T-cell (primary cell): ENCODE data around the gene SNX9. TPM values are rescaled to one million over a fixed set of nuclear protein-coding genes. Genes with fewer than 3 reads are reported as not detected.

Experiments
- ATAC-seq, 4 experiments: fragments of 200-7000 bp in 3 of 4; fragments of 150-1000 bp in 1 of 4; cut with Tn5 transposase; replicated peaks in 1 of 4; 1 replicate in 3 of 4; 2 replicates in 1 of 4; pipeline ENCODE4 v1.10.0; 2021; ENCODE audit warnings: moderate library complexity in 3 of 4, mild to moderate bottlenecking in 2 of 4, moderate number of reproducible peaks in 1 of 4
- CTCF ChIA-PET, 2 donors: fragments of 300-600 bp; sonication (Branson Sonifier 250); formaldehyde crosslinking; loops; one replicate each; lab custom pipeline; 2022; ENCODE audit warnings: antibody characterized with exemption in 2 of 2; lab: Charles Lee
- POLR2A ChIA-PET, 2 donors: fragments of 300-600 bp; sonication (Branson Sonifier 250); formaldehyde crosslinking; loops; one replicate each; lab custom pipeline; 2022; ENCODE audit warnings: antibody characterized with exemption in 2 of 2; lab: Charles Lee
- DNase-seq, 35 experiments: peaks; one replicate each; pipeline versions ENCODE4 v3.0.0 to v3.0.0-alpha.2; 2013 to 2023
- H3K27ac ChIP-seq: one replicate; pipeline ENCODE4 v1.5.1; 2013; ENCODE audit warnings: low read length
- H3K27me3 ChIP-seq, 2 experiments: replicated peaks in 1 of 2; 1 replicate in 1 of 2; 2 replicates in 1 of 2; pipeline versions ENCODE4 v1.6.1 to v1.7.0; 2013; ENCODE audit warnings: low read length in 1 of 2, mixed read lengths in 1 of 2; ENCODE audit not compliant: control insufficient read depth in 2 of 2, insufficient read depth in 2 of 2; ENCODE audit errors: extremely low read depth in 1 of 2
- H3K36me3 ChIP-seq, 2 donors: 1 replicate in 1 of 2; 2 replicates in 1 of 2; pipeline versions ENCODE4 v1.6.1 to v1.7.0; 2013; ENCODE audit warnings: low read length in 1 of 2; ENCODE audit not compliant: control insufficient read depth in 2 of 2, insufficient read depth in 1 of 2; ENCODE audit errors: extremely low read depth in 1 of 2
- H3K4me1 ChIP-seq, 2 experiments: 1 replicate in 1 of 2; 2 replicates in 1 of 2; pipeline versions ENCODE4 v1.6.1 to v1.7.0; 2013; ENCODE audit warnings: low read length in 2 of 2, mixed read lengths in 1 of 2; ENCODE audit not compliant: insufficient read depth in 2 of 2, control insufficient read depth in 1 of 2; ENCODE audit errors: extremely low read depth in 1 of 2
- H3K4me3 ChIP-seq, 2 donors: 1 replicate in 1 of 2; 2 replicates in 1 of 2; pipeline versions ENCODE4 v1.5.1 to v1.7.0; 2013; ENCODE audit warnings: mild to moderate bottlenecking in 2 of 2, low read length in 1 of 2, moderate library complexity in 1 of 2; ENCODE audit not compliant: control insufficient read depth in 1 of 2; ENCODE audit errors: extremely low read depth in 1 of 2
- H3K9me3 ChIP-seq: 2 replicates; pipeline ENCODE4 v1.7.0; 2013
- H3K27ac Mint-ChIP-seq, 2 donors: one replicate each; pipeline ENCODE4 v1.8.0; 2020 to 2021; ENCODE audit warnings: mild to moderate bottlenecking in 2 of 2, mixed read lengths in 2 of 2
- H3K27me3 Mint-ChIP-seq, 2 donors: one replicate each; pipeline ENCODE4 v1.8.0; 2021 to 2022; ENCODE audit warnings: mixed read lengths in 2 of 2
- H3K36me3 Mint-ChIP-seq: one replicate; pipeline ENCODE4 v1.8.0; 2021; ENCODE audit warnings: mixed read lengths
- H3K4me1 Mint-ChIP-seq, 3 donors: one replicate each; pipeline ENCODE4 v1.8.0; 2020 to 2022; ENCODE audit warnings: mixed read lengths in 3 of 3, mild to moderate bottlenecking in 1 of 3
- H3K4me3 Mint-ChIP-seq, 3 donors: one replicate each; pipeline ENCODE4 v1.8.0; 2020 to 2022; ENCODE audit warnings: mild to moderate bottlenecking in 3 of 3, mixed read lengths in 3 of 3, moderate library complexity in 3 of 3
- H3K9me3 Mint-ChIP-seq, 3 donors: one replicate each; pipeline ENCODE4 v1.8.0; 2020 to 2022; ENCODE audit warnings: mixed read lengths in 3 of 3
- WGBS: methylation state at CpG from one replicate; pipeline ENCODE4 v1.1.5; 2013; ENCODE audit warnings: missing lambda C conversion rate; ENCODE audit not compliant: insufficient coverage; 5-methylcytosine and 5-hydroxymethylcytosine counted together
- total RNA-seq, 35 experiments: library from RNA in 6 of 35; stranded (reverse) in 6 of 35; fragments of 120-200 nt in 1 of 35; gene quantifications; one replicate each; pipeline versions ENCODE4 v1.2.1 to v1.2.4 and lab custom pipeline; 2013 to 2026

The SNX9 gene
- total RNA-seq, 5 donors from 2014 or later (not counting 1 experiment from before 2014, with no cell fraction given), result 20.5 to 25.9 (median 23.7) TPM

DNA sequence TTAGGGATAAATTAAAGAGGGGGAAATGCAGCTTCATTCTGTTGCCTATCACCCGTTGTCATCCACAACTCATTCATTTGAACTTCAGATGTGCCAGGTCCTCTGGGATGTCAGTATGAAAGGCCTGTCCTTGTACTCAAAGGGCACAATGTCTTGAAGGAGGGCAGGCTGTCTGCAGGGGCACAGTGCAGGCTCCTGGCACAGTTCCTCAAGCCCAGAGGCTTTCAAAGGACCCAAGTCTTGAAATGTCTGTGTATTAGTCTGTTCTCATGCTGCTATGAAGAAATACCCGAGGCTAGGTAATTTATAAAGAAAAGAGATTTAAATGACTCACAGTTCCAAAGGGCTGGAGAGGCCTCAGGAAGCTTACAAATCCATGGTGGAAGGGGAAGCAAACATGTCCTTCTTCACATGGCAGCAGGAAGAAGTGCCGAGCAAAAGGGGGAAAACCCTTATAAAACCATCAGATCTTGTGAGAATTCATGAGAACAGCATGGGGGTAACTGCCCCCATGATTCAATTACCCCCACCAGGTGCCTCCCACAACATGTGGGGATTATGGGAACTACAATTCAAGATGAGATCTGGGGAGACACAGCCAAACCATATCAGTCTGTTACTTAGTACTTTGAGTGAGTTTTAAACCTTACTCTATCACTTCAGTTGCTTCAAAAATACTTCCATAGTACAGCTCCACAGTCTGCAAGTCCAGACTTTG lies 9.4 kb downstream of the SNX9 start:
- H3K27me3 Mint-ChIP-seq, result no peaks in the 10 kb centered on the region
- Histone ChIP-seq H3K4me1 (peaks cover 12 to 16% of the 10 kb centered on the region in 2 experiments), H3K27ac (no peak overlapping the region), H3K4me3 (no peak overlapping the region), H3K27me3 (no peaks in the 10 kb centered on the region), H3K36me3 (peaks cover 0 to 2% of the 10 kb centered on the region in 2 donors), H3K9me3 (no peaks in the 10 kb centered on the region)
- H3K36me3 Mint-ChIP-seq, result peaks cover 42% of the 10 kb centered on the region
- ATAC-seq, result no peak
- peaks cover 76 to 87% (median 82%) of the 10 kb centered on the region in 3 donors for H3K4me1 Mint-ChIP-seq
- WGBS, result no CpG with 5 or more reads among the region's 3 CpGs
- no peaks in the 10 kb centered on the region for H3K9me3 Mint-ChIP-seq
- no peak for DNase-seq
- H3K27ac Mint-ChIP-seq, result no peak overlapping the region
- peak overlapping the region in 1 of 3 donors; percentile 55 for H3K4me3 Mint-ChIP-seq
- CTCF ChIA-PET, result interaction anchor here (0.6 to 1.0 kb wide), 2 partner anchors 42 to 213 kb away, joined by 3 read pairs; no protein-coding TSS in a partner anchor
- POLR2A ChIA-PET, result interaction anchor here in 1 of 2 donors (0.7 to 1.2 kb wide), 2 partner anchors 11 to 69 kb away, joined by 3 to 4 read pairs; no protein-coding TSS in a partner anchor

DNA sequence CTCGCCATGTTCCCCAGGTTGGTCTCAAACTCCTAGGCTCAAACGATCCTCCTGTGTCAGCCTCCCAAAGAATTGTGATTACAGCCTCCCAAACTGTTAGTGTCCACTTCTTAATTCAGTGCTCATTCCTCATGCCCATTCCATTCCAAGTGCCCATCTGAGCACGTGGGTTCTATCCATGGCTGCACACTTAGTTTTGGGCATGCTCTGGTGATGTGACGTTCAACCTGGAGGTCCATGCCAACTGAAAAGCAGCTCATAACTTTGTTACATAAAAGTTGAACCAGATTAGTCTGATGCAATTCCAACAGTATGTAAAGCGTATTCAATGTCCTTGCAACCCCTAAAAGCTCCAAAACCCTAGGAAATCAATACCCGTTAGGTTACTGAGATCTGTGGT lies 11.5 kb downstream of the SNX9 start:
- WGBS, result 93% methylated on average over 4 of the region's 6 CpGs
- DNase-seq (no peak), ATAC-seq (no peak)
- Mint-ChIP-seq H3K4me1 (peaks cover 76 to 86% (median 84%) of the 10 kb centered on the region in 3 donors), H3K36me3 (peaks cover 39% of the 10 kb centered on the region), H3K9me3 (no peaks in the 10 kb centered on the region), H3K27me3 (no peaks in the 10 kb centered on the region), H3K27ac (peak overlapping the region in 1 of 2 donors; percentile 53), H3K4me3 (peak overlapping the region in 2 of 3 donors; percentile 5 to 39)
- no peaks in the 10 kb centered on the region for H3K36me3 ChIP-seq
- CTCF ChIA-PET, result interaction anchor here in 1 of 2 donors (0.7 to 1.5 kb wide), 2 partner anchors 12 to 21 kb away, joined by 4 to 5 read pairs; no protein-coding TSS in a partner anchor
- no peak overlapping the region for H3K4me3 ChIP-seq
- no peaks in the 10 kb centered on the region for H3K27me3 ChIP-seq
- H3K9me3 ChIP-seq, result no peaks in the 10 kb centered on the region
- POLR2A ChIA-PET, result interaction anchor here (0.6 to 0.8 kb wide), 3 partner anchors 11 to 913 kb away, joined by 3 to 12 read pairs (median 8); no protein-coding TSS in a partner anchor
- peaks cover 12 to 16% of the 10 kb centered on the region in 2 experiments for H3K4me1 ChIP-seq
- no peak overlapping the region for H3K27ac ChIP-seq

DNA sequence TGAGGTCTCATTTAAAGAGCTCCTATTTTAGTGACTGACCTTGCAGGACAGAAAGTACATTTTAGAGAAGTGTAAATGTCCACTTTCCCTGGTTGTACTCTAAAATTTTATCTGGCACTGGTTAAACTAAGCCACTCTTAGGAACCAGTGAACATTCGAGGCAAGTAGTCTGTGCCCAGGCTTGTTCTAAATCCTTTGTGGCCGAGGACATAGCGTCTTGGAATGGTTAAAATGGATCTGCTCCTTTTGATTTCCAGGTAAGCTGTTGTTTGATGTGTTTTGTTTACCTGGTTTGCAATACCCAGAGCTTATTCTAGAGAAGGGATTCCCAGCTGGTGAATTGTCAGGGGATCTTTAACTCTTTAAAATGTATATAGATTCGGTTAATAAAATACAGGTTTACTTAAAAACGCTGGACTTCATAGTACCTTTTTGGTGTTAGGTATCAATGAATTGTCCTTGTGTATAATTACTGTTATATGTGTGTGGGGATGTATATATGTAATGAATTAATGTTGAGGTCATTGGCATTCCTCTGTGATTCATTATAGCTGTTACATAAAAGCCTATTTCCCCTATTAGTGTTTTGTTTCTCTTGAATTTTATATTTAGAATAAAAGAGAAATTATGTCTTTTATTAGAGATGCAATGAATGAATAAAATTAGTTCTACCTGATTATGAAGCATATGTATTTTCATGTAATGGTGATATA lies 15.8 kb downstream of the SNX9 start:
- Mint-ChIP-seq H3K4me1 (peaks cover 70 to 80% (median 79%) of the 10 kb centered on the region in 3 donors), H3K36me3 (peaks cover 27% of the 10 kb centered on the region), H3K27ac (no peak overlapping the region), H3K9me3 (no peaks in the 10 kb centered on the region), H3K27me3 (no peaks in the 10 kb centered on the region), H3K4me3 (no peak overlapping the region)
- 84% methylated on average over 3 of the region's 5 CpGs for WGBS
- no peaks in the 10 kb centered on the region for H3K36me3 ChIP-seq
- ATAC-seq (no peak), DNase-seq (no peak)
- CTCF ChIA-PET, result interaction anchor here (0.8 to 1.0 kb wide), 3 partner anchors 9 to 35 kb away, joined by 3 to 4 read pairs (median 4); no protein-coding TSS in a partner anchor
- no peak overlapping the region for H3K27ac ChIP-seq
- no peaks in the 10 kb centered on the region for H3K27me3 ChIP-seq
- H3K9me3 ChIP-seq, result no peaks in the 10 kb centered on the region
- POLR2A ChIA-PET, result interaction anchor here in 1 of 2 donors (1.5 kb wide), 1 partner anchor 10 kb away, joined by 3 read pairs; no protein-coding TSS in a partner anchor
- H3K4me1 ChIP-seq, result peaks cover under 1 to 8% of the 10 kb centered on the region in 2 experiments
- no peak overlapping the region for H3K4me3 ChIP-seq

GRCh38 chr6:157839606-157840005 lies 16.6 kb downstream of the SNX9 start:
- Mint-ChIP-seq H3K27ac (no peak overlapping the region), H3K27me3 (no peaks in the 10 kb centered on the region), H3K4me1 (peaks cover 70 to 78% (median 78%) of the 10 kb centered on the region in 3 donors), H3K4me3 (no peak overlapping the region), H3K9me3 (no peaks in the 10 kb centered on the region), H3K36me3 (peaks cover 25% of the 10 kb centered on the region)
- H3K4me3 ChIP-seq, result no peak overlapping the region
- CTCF ChIA-PET, result no interaction called here
- 86% methylated on average over 1 of the region's 5 CpGs for WGBS
- ATAC-seq, result no peak
- no peaks in the 10 kb centered on the region for H3K27me3 ChIP-seq
- no peak for DNase-seq
- POLR2A ChIA-PET, result interaction anchor here in 1 of 2 donors (0.5 kb wide), 1 partner anchor 45 kb away, joined by 4 read pairs; no protein-coding TSS in a partner anchor
- H3K27ac ChIP-seq, result no peak overlapping the region
- no peaks in the 10 kb centered on the region for H3K36me3 ChIP-seq
- peaks cover 0 to under 1% of the 10 kb centered on the region in 2 experiments for H3K4me1 ChIP-seq
- H3K9me3 ChIP-seq, result no peaks in the 10 kb centered on the region

GRCh38 chr6:157840261-157840660 lies 17.2 kb downstream of the SNX9 start:
- 63% methylated on average over 2 of the region's 2 CpGs for WGBS

More at GRCh38 chr6:157840261-157840660, 17.2 kb downstream of the SNX9 start:
- H3K4me3 ChIP-seq, result no peak overlapping the region
- ATAC-seq (no peak), DNase-seq (no peak)
- peaks cover 70 to 78% (median 75%) of the 10 kb centered on the region in 3 donors for H3K4me1 Mint-ChIP-seq
- peaks cover 25% of the 10 kb centered on the region for H3K36me3 Mint-ChIP-seq
- H3K36me3 ChIP-seq, result no peaks in the 10 kb centered on the region
- peak overlapping the region in 1 of 2 donors; percentile 19 for H3K27ac Mint-ChIP-seq
- no peaks in the 10 kb centered on the region for H3K27me3 Mint-ChIP-seq
- H3K27me3 ChIP-seq, result no peaks in the 10 kb centered on the region
- H3K9me3 Mint-ChIP-seq, result no peaks in the 10 kb centered on the region
- CTCF ChIA-PET, result interaction anchor here (0.6 to 1.2 kb wide), 5 partner anchors 10 to 175 kb away, joined by 3 to 10 read pairs (median 4); no protein-coding TSS in a partner anchor
- no peaks in the 10 kb centered on the region for H3K4me1 ChIP-seq
- no peak overlapping the region for H3K27ac ChIP-seq
- H3K9me3 ChIP-seq, result no peaks in the 10 kb centered on the region
- H3K4me3 Mint-ChIP-seq, result no peak overlapping the region
- POLR2A ChIA-PET, result interaction anchor here in 1 of 2 donors (0.7 kb wide), 1 partner anchor 28 kb away, joined by 4 read pairs; no protein-coding TSS in a partner anchor
